Measurements from ENCODE around the gene ABCA13.

Gene ABCA13

DNA sequence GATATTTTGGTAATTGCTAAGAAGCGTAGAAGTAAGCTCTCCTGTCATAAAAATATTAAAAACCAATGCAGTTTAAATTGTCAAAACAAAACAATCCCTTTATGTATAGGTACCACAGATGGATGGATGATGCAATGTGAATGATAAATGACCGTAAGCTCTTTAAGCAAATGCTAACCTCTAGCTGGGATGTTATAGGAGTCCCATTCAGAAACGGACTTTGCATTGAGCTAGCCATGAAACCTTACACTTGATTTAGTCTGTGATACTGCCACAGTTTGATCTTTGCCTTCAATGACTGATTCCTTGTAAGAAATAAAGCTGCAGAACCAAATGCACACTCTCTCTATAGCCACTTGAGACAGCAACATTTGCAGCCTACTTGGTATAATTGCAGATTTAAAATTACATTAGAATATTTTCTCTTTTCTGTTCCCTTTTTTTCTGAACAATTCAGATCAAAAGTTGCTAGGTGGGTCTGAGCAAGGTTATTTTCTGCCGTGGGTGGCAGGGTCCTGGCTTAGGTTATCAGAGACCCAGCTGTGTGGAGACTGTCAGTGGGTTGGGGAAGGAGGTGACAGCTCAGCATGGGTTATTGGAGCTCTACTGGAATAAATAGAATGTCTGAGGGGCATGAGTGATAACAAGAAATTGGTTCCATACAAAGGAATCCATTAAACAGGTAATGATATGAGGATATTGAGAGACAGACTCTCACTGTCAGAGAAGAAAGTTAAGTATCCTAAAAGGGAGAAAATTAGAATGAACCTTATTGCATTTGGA is 494.3 kb downstream of the ABCA13 start:
- no peak for DNase-seq

DNA sequence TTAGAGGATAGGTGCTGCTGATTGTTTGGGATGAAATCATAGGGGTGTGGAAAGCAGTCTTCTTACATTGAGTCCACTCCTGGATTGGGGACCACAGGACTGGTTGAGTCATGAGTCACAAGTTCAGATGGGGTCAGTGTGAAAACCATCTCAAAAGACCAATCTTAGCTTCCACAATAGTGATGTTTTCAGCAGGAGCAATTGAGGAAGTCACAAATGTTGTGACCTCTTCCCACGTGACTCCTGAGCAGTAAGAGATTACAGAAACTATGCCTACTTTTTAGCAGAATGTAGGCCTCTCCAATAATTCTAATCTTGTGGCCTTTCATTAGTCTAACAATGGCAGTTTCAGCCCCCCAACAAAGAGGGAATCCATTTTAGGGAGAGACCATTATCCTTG is 496.1 kb downstream of the ABCA13 start:
- DNase-seq, result no peak

DNA sequence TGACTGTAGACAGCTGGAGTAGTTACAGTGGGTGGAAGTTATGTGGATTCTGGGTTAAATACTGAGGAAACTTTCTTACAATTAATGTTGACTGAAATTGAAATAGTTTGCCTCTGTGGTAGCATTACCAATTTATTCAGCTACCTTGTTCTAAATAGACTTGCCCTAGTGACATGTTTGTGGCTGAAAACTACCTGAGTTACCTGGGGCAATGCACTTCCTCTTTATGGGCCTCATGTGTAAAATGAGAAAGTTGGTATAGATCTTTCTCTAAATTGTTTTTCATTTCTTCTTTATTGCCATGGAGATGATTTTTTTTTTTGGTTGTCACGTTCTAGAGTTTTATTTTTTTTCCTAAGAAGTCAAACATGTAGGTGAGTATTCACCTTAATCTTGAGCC is 500.4 kb downstream of the ABCA13 start:
- no peak for DNase-seq

DNA sequence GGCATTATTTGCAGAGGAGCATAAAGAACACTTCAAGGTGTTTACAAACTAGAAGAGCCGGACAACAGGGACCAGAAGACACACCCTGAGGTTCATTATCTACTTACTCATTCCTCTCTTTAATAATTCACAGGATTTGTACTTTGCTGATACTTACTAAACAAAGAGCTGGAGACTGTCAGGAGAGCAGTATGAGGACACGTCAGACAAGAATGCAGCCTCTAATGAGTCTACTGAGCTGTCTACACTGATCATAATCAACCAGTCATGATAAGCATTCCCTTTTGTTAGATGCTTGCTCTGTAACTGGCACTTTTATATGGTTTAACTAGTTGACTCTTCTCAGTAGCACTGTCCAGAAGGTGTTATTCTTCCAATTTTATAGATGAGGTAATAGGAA is 509.7 kb downstream of the ABCA13 start:
- no peak for DNase-seq

DNA sequence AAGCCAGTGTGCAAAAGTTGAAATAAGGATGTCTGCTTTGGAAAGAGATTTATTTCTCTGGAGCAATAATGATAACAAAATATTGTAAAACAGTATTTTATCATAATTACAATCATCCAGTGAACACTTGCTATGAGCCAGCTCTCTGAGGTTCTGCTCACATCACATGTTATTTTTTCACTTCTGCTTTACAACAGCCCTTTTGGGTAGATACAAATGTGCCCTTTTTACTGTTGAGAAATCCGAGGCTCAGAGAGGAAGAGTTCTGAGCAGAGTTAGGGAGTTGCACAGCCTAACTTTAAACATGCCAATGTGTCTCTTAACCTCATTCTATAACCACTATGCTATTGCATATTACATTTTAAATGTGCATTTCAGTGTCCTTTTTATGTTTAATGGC is 520.5 kb downstream of the ABCA13 start:
- DNase-seq, result no peak

Data from hippocampal formation (tissue), 2 donors.